HepG2 (cell line): ENCODE measurements around the gene FEM1B. TPM values are rescaled to one million over a fixed set of nuclear protein-coding genes. Genes with fewer than 3 reads are reported as not detected.

ENCODE experiments used
- ARNTL ChIP-seq: sonication (generic); formaldehyde crosslinking; IDR thresholded peaks from 2 replicates; pipeline ENCODE4 v1.4.0; 2020; ENCODE audit warnings: mild to moderate bottlenecking, missing genetic modification reagents
- KLF13 ChIP-seq: sonication (generic); formaldehyde crosslinking; IDR thresholded peaks from 2 replicates; pipeline ENCODE4 v1.4.0; 2020; ENCODE audit warnings: mild to moderate bottlenecking, missing genetic modification reagents
- MEIS2 ChIP-seq: sonication (generic); formaldehyde crosslinking; IDR thresholded peaks from 2 replicates; pipeline ENCODE4 v1.9.0; 2021; ENCODE audit warnings: mild to moderate bottlenecking, missing genetic modification reagents
- NR2F6 ChIP-seq, 2 experiments: IDR thresholded peaks; 2 replicates each; pipeline ENCODE4 v1.6.1; 2016; ENCODE audit warnings: antibody characterized with exemption in 1 of 2, mild to moderate bottlenecking in 1 of 2
- POLR2A ChIP-seq, 2 experiments: IDR thresholded peaks; 2 replicates each; pipeline ENCODE4 v1.6.1; 2011; ENCODE audit warnings: low read depth in 2 of 2, low read length in 2 of 2, mild to moderate bottlenecking in 1 of 2, moderate library complexity in 1 of 2; ENCODE audit not compliant: insufficient read depth in 1 of 2
- PRMT3 ChIP-seq: sonication (generic); formaldehyde crosslinking; IDR thresholded peaks from 2 replicates; pipeline ENCODE4 v1.8.1; 2022; ENCODE audit warnings: low read depth, mild to moderate bottlenecking, moderate library complexity, missing genetic modification reagents, borderline replicate concordance
- ZNF317 ChIP-seq: sonication (generic); formaldehyde crosslinking; IDR thresholded peaks from 2 replicates; pipeline ENCODE4 v1.5.0; 2020; ENCODE audit warnings: mild to moderate bottlenecking, missing genetic modification reagents
- ZNF501 ChIP-seq: sonication (generic); formaldehyde crosslinking; IDR thresholded peaks from 2 replicates; pipeline ENCODE4 v1.5.1; 2020; ENCODE audit warnings: mild to moderate bottlenecking, moderate library complexity, missing genetic modification reagents
- ZNF766 ChIP-seq: sonication (generic); formaldehyde crosslinking; IDR thresholded peaks from 2 replicates; pipeline ENCODE4 v1.5.0; 2020; ENCODE audit warnings: missing genetic modification reagents, borderline replicate concordance
- ZNF883 ChIP-seq: sonication (generic); formaldehyde crosslinking; IDR thresholded peaks from 2 replicates; pipeline ENCODE4 v1.5.1; 2020; ENCODE audit warnings: mild to moderate bottlenecking, missing genetic modification reagents; ENCODE audit errors: not compliant biosample characterization
- polyA plus RNA-seq, 8 experiments: library from polyadenylated mRNA; depleted of rRNA in 3 of 8; stranded (reverse) in 7 of 8; unstranded in 1 of 8; fragments of >200 nt; fragmentation: Illumina TruSeq in 4 of 8; extraction: Trizol in 4 of 8; gene quantifications; 2 replicates each; pipeline versions ENCODE4 v1.2.1 to v1.2.3, GENCODE V29; 2011 to 2016; ENCODE audit warnings: low read depth in 4 of 8, missing spikeins in 1 of 8, mixed read lengths in 1 of 8; ENCODE audit not compliant: insufficient read depth in 1 of 8
- total RNA-seq, 5 experiments: library from RNA; depleted of rRNA; stranded (reverse); fragments of >200 nt; fragmentation: Illumina TruSeq; extraction: Trizol; gene quantifications; 2 replicates each; pipeline ENCODE4 v1.2.3, GENCODE V29; 2016; ENCODE audit warnings: low read depth in 1 of 5
- TF ChIP-seq, protein P1 (sequence below): sonication (generic); formaldehyde crosslinking; IDR thresholded peaks from 2 replicates; pipeline ENCODE4 v1.4.0; 2020; ENCODE audit warnings: missing genetic modification reagents, borderline replicate concordance
- TF ChIP-seq, protein P2 (sequence below): sonication (generic); formaldehyde crosslinking; IDR thresholded peaks from 2 replicates; pipeline ENCODE4 v1.5.0; 2020; ENCODE audit warnings: mild to moderate bottlenecking, missing genetic modification reagents, borderline replicate concordance
- TF ChIP-seq, protein P3 (sequence below): sonication (generic); formaldehyde crosslinking; IDR thresholded peaks from 2 replicates; pipeline ENCODE4 v1.8.0; 2022; ENCODE audit warnings: missing genetic modification reagents, mild to moderate bottlenecking, borderline replicate concordance
- TF ChIP-seq, protein P4 (sequence below): sonication (generic); formaldehyde crosslinking; IDR thresholded peaks from 2 replicates; pipeline ENCODE4 v1.4.0; 2020; ENCODE audit warnings: missing genetic modification reagents

The FEM1B gene
- total and polyA plus RNA-seq, 2 of the 13 experiments (the other 11 are each of a cell fraction or from before 2014, with no cell fraction given) = 38.1 to 40.0 TPM

DNA sequence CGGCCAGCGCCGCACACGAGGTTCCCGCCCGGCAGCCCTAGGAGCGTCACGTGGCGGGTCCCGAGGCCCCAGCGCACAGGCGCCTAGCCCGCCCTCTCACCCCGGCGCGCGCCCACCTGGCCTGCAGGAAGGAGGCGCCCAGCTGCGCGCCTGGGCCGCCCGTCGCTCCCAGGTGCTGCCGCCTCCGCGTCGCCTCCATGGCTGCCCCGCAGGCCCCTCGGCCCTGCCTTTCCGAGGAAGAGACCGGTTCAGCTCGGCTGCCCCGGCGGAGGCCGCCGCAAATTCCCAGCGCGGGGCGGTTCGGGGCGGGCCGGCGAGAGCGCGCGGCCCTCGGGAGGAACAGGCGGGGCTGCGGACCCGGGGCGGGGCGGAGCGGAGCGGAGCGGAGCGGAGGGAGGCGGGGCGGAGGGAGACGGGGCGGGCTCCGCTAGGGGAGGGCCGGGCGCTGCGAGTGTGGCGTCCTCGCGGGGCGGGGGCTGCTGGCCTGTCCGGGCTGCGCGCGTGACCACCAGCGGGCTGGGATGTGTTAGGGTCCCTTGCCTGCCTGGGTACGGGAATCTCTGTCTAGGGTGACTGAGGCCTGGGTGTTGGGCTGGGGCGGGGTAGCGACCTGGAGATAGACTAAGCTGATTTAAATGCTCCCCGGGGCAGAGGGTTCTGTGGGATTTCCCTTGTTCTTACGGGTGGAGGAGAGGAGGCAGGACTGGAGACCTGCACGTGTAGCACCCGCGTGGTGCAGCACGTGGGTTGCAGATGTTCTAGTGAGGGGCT lies 48.0 kb upstream of the FEM1B start, which contains the start of gene CLN6 (continued):
- TF ChIP-seq, protein P1, sequence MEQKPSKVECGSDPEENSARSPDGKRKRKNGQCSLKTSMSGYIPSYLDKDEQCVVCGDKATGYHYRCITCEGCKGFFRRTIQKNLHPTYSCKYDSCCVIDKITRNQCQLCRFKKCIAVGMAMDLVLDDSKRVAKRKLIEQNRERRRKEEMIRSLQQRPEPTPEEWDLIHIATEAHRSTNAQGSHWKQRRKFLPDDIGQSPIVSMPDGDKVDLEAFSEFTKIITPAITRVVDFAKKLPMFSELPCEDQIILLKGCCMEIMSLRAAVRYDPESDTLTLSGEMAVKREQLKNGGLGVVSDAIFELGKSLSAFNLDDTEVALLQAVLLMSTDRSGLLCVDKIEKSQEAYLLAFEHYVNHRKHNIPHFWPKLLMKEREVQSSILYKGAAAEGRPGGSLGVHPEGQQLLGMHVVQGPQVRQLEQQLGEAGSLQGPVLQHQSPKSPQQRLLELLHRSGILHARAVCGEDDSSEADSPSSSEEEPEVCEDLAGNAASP (CRISPR knock-in tag) = no peak; the same call in 1 of the 2 replicates
- TF ChIP-seq NR2F6 (IDR thresholded peaks at IDR 0.05) = no peak
- TF ChIP-seq NR2F6 (CRISPR knock-in tag; IDR thresholded peaks at IDR 0.05) = no peak
- TF ChIP-seq PRMT3 = 0 out of 2 replicates have a peak, but pooled peaks have one; percentile 69
- TF ChIP-seq, protein P2, sequence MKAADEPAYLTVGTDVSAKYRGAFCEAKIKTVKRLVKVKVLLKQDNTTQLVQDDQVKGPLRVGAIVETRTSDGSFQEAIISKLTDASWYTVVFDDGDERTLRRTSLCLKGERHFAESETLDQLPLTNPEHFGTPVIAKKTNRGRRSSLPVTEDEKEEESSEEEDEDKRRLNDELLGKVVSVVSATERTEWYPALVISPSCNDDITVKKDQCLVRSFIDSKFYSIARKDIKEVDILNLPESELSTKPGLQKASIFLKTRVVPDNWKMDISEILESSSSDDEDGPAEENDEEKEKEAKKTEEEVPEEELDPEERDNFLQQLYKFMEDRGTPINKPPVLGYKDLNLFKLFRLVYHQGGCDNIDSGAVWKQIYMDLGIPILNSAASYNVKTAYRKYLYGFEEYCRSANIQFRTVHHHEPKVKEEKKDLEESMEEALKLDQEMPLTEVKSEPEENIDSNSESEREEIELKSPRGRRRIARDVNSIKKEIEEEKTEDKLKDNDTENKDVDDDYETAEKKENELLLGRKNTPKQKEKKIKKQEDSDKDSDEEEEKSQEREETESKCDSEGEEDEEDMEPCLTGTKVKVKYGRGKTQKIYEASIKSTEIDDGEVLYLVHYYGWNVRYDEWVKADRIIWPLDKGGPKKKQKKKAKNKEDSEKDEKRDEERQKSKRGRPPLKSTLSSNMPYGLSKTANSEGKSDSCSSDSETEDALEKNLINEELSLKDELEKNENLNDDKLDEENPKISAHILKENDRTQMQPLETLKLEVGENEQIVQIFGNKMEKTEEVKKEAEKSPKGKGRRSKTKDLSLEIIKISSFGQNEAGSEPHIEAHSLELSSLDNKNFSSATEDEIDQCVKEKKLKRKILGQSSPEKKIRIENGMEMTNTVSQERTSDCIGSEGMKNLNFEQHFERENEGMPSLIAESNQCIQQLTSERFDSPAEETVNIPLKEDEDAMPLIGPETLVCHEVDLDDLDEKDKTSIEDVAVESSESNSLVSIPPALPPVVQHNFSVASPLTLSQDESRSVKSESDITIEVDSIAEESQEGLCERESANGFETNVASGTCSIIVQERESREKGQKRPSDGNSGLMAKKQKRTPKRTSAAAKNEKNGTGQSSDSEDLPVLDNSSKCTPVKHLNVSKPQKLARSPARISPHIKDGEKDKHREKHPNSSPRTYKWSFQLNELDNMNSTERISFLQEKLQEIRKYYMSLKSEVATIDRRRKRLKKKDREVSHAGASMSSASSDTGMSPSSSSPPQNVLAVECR (CRISPR knock-in tag) = peak; percentile 63
- TF ChIP-seq POLR2A (IDR thresholded peaks at IDR 0.05; ENCODE audit: insufficient read depth in 1 of 2, low read depth in 2 of 2, low read length in 2 of 2) = peak; percentile 61 to 70; a peak in 3 of 4 replicates
- TF ChIP-seq, protein P3, sequence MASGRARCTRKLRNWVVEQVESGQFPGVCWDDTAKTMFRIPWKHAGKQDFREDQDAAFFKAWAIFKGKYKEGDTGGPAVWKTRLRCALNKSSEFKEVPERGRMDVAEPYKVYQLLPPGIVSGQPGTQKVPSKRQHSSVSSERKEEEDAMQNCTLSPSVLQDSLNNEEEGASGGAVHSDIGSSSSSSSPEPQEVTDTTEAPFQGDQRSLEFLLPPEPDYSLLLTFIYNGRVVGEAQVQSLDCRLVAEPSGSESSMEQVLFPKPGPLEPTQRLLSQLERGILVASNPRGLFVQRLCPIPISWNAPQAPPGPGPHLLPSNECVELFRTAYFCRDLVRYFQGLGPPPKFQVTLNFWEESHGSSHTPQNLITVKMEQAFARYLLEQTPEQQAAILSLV (CRISPR knock-in tag) = peak; percentile 3; the same call in 1 of the 2 replicates
- TF ChIP-seq MEIS2 = peak; percentile 81
- peak; percentile 92 for TF ChIP-seq ARNTL (CRISPR knock-in tag)
- peak; percentile 82 for TF ChIP-seq ZNF766 (CRISPR knock-in tag)
- TF ChIP-seq, protein P4, sequence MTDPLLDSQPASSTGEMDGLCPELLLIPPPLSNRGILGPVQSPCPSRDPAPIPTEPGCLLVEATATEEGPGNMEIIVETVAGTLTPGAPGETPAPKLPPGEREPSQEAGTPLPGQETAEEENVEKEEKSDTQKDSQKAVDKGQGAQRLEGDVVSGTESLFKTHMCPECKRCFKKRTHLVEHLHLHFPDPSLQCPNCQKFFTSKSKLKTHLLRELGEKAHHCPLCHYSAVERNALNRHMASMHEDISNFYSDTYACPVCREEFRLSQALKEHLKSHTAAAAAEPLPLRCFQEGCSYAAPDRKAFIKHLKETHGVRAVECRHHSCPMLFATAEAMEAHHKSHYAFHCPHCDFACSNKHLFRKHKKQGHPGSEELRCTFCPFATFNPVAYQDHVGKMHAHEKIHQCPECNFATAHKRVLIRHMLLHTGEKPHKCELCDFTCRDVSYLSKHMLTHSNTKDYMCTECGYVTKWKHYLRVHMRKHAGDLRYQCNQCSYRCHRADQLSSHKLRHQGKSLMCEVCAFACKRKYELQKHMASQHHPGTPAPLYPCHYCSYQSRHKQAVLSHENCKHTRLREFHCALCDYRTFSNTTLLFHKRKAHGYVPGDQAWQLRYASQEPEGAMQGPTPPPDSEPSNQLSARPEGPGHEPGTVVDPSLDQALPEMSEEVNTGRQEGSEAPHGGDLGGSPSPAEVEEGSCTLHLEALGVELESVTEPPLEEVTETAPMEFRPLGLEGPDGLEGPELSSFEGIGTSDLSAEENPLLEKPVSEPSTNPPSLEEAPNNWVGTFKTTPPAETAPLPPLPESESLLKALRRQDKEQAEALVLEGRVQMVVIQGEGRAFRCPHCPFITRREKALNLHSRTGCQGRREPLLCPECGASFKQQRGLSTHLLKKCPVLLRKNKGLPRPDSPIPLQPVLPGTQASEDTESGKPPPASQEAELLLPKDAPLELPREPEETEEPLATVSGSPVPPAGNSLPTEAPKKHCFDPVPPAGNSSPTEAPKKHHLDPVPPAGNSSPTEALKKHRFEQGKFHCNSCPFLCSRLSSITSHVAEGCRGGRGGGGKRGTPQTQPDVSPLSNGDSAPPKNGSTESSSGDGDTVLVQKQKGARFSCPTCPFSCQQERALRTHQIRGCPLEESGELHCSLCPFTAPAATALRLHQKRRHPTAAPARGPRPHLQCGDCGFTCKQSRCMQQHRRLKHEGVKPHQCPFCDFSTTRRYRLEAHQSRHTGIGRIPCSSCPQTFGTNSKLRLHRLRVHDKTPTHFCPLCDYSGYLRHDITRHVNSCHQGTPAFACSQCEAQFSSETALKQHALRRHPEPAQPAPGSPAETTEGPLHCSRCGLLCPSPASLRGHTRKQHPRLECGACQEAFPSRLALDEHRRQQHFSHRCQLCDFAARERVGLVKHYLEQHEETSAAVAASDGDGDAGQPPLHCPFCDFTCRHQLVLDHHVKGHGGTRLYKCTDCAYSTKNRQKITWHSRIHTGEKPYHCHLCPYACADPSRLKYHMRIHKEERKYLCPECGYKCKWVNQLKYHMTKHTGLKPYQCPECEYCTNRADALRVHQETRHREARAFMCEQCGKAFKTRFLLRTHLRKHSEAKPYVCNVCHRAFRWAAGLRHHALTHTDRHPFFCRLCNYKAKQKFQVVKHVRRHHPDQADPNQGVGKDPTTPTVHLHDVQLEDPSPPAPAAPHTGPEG = peak; percentile 69; the same call in 1 of the 2 replicates
- peak; percentile 83 for TF ChIP-seq ZNF883 (CRISPR knock-in tag)
- peak; percentile 28; the same call in 1 of the 2 replicates for TF ChIP-seq ZNF317 (CRISPR knock-in tag)
- TF ChIP-seq ZNF501 (CRISPR knock-in tag) = peak; percentile 75; the same call in 1 of the 2 replicates
- no peak for TF ChIP-seq KLF13 (CRISPR knock-in tag)
